Keratinocyte (primary cell): Measurements from ENCODE around the gene OPHN1.

Experiments used
- EZH2 ChIP-seq: IDR thresholded peaks from one replicate; pipeline ENCODE4 v1.6.1; 2012; ENCODE audit warnings: inconsistent platforms, mild to moderate bottlenecking, low read length, moderate library complexity
- TF ChIP-seq, protein P1 (sequence below), 3 experiments: IDR thresholded peaks in 1 of 3; conservative IDR thresholded peaks in 1 of 3; optimal IDR thresholded peaks in 1 of 3; 2 replicates in 2 of 3; 3 replicates in 1 of 3; pipeline versions ENCODE3 to v1.5.1; 2011; ENCODE audit warnings: low read length in 3 of 3, mild to moderate bottlenecking in 3 of 3, moderate library complexity in 2 of 3, control low read depth in 1 of 3, inconsistent platforms in 1 of 3; ENCODE audit not compliant: insufficient read depth in 2 of 3; ENCODE audit errors: extremely low read depth in 1 of 3

DNA sequence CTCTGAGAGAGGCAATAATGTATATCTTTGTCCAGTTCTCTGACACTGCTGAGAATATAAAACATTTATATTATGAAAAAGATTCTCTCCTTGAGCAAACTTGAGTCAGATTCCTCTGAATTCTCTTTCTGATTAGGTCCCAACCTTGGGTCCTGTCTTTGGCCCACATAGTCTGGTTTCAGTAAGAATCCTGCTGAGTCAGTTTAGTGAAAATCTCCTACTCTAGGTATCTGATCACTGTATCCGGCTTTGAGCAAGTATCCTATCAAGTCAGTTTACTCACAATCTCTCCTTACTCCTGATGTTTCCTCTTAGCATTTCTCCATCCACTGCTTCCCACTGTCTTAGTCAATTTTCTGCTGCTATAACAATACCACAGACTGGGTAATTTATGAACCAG, 253.9 kb downstream of the OPHN1 start:
- TF ChIP-seq, protein P1, sequence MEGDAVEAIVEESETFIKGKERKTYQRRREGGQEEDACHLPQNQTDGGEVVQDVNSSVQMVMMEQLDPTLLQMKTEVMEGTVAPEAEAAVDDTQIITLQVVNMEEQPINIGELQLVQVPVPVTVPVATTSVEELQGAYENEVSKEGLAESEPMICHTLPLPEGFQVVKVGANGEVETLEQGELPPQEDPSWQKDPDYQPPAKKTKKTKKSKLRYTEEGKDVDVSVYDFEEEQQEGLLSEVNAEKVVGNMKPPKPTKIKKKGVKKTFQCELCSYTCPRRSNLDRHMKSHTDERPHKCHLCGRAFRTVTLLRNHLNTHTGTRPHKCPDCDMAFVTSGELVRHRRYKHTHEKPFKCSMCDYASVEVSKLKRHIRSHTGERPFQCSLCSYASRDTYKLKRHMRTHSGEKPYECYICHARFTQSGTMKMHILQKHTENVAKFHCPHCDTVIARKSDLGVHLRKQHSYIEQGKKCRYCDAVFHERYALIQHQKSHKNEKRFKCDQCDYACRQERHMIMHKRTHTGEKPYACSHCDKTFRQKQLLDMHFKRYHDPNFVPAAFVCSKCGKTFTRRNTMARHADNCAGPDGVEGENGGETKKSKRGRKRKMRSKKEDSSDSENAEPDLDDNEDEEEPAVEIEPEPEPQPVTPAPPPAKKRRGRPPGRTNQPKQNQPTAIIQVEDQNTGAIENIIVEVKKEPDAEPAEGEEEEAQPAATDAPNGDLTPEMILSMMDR (optimal IDR thresholded peaks at IDR 0.05 in 1 of 3, IDR thresholded peaks at IDR 0.05 in 1 of 3, conservative IDR thresholded peaks at IDR 0.05 in 1 of 3; ENCODE audit: extremely low read depth in 1 of 3, insufficient read depth in 2 of 3, low read length in 3 of 3) = no peak
- no peak for TF ChIP-seq EZH2
